Parathyroid adenoma (tissue), 2 donors: ENCODE results near the gene ADGRE3.
"Not testable (repeated sequence)": the region's sequence is repeated elsewhere in the genome, so short reads cannot be mapped to it uniquely, and the experiment has no call there.

Experiments used
- H2AFZ ChIP-seq: fragments of 300-600 bp; sonication (generic); one replicate; pipeline ENCODE4 v1.7.0; 2017; ENCODE audit warnings: antibody characterized with exemption, mild to moderate bottlenecking
- H3K27ac ChIP-seq: fragments of 300-600 bp; sonication (generic); one replicate; pipeline ENCODE4 v1.7.0; 2017
- H3K27me3 ChIP-seq: fragments of 300-600 bp; sonication (generic); one replicate; pipeline ENCODE4 v1.7.0; 2017; ENCODE audit warnings: low read length; ENCODE audit not compliant: control insufficient read depth, insufficient read depth
- H3K36me3 ChIP-seq: fragments of 300-600 bp; sonication (generic); one replicate; pipeline ENCODE4 v1.7.0; 2017; ENCODE audit warnings: low read length; ENCODE audit not compliant: control insufficient read depth, insufficient read depth
- H3K4me1 ChIP-seq: fragments of 300-600 bp; sonication (generic); one replicate; pipeline ENCODE4 v1.7.0; 2017; ENCODE audit warnings: control low read depth
- H3K4me2 ChIP-seq: fragments of 300-600 bp; sonication (generic); one replicate; pipeline ENCODE4 v1.7.0; 2017; ENCODE audit warnings: low read length
- H3K4me3 ChIP-seq: fragments of 300-600 bp; sonication (generic); one replicate; pipeline ENCODE4 v1.7.0; 2017; ENCODE audit warnings: low read depth, low read length
- H3K79me2 ChIP-seq: fragments of 300-600 bp; sonication (generic); one replicate; pipeline ENCODE4 v1.7.0; 2017; ENCODE audit warnings: control low read depth
- H3K9ac ChIP-seq: fragments of 300-600 bp; sonication (generic); one replicate; pipeline ENCODE4 v1.7.0; 2017; ENCODE audit warnings: mild to moderate bottlenecking
- H3K9me3 ChIP-seq: fragments of 300-600 bp; sonication (generic); one replicate; pipeline ENCODE4 v1.7.0; 2017; ENCODE audit warnings: low read length; ENCODE audit not compliant: control insufficient read depth
- CTCF ChIP-seq: fragments of 300-600 bp; sonication (generic); IDR thresholded peaks from one replicate; pipeline ENCODE4 v1.7.0; 2017; ENCODE audit warnings: antibody characterized with exemption, mild to moderate bottlenecking
- donor health status: primary hyperparathyroidism.

Gene ADGRE3

GRCh38 chr19:14599548-14600147 is 75.0 kb downstream of the ADGRE3 start:
- H3K27me3 ChIP-seq: no peaks in the 10 kb centered on the region
- H3K36me3 ChIP-seq: no peaks in the 10 kb centered on the region
- H3K9ac ChIP-seq: no peak overlapping the region
- no peak overlapping the region for H3K27ac ChIP-seq
- no peak overlapping the region for H3K4me3 ChIP-seq
- no peaks in the 10 kb centered on the region for H3K79me2 ChIP-seq
- TF ChIP-seq CTCF: no peak
- no peak overlapping the region for H2AFZ ChIP-seq
- no peaks in the 10 kb centered on the region for H3K4me1 ChIP-seq
- H3K4me2 ChIP-seq: no peak overlapping the region
- H3K9me3 ChIP-seq: no peaks in the 10 kb centered on the region

GRCh38 chr19:14595558-14595957 is 79.1 kb downstream of the ADGRE3 start:
- H3K4me1 ChIP-seq: no peaks in the 10 kb centered on the region
- H3K4me3 ChIP-seq: no peak overlapping the region
- H3K4me2 ChIP-seq: no peak overlapping the region
- no peak for TF ChIP-seq CTCF
- no peaks in the 10 kb centered on the region for H3K27me3 ChIP-seq
- no peaks in the 10 kb centered on the region for H3K79me2 ChIP-seq
- no peak overlapping the region for H2AFZ ChIP-seq
- H3K9ac ChIP-seq: no peak overlapping the region
- H3K9me3 ChIP-seq: no peaks in the 10 kb centered on the region
- no peak overlapping the region for H3K27ac ChIP-seq
- no peaks in the 10 kb centered on the region for H3K36me3 ChIP-seq

GRCh38 chr19:14589433-14589832 is 85.2 kb downstream of the ADGRE3 start:
- H3K79me2 ChIP-seq, H3K36me3 ChIP-seq, H3K27ac ChIP-seq, H2AFZ ChIP-seq, H3K9me3 ChIP-seq, H3K27me3 ChIP-seq, H3K4me2 ChIP-seq, H3K4me3 ChIP-seq, H3K9ac ChIP-seq, H3K4me1 ChIP-seq: not testable (repeated sequence)

GRCh38 chr19:14585187-14585586 is 89.5 kb downstream of the ADGRE3 start:
- not testable (repeated sequence) for H3K79me2 ChIP-seq, H3K4me3 ChIP-seq, H3K27ac ChIP-seq, H3K4me1 ChIP-seq, H2AFZ ChIP-seq, H3K9me3 ChIP-seq, H3K27me3 ChIP-seq, H3K9ac ChIP-seq, H3K4me2 ChIP-seq, H3K36me3 ChIP-seq

- H3K9ac ChIP-seq, H3K9me3 ChIP-seq, H3K4me3 ChIP-seq, H3K79me2 ChIP-seq, H2AFZ ChIP-seq, H3K27ac ChIP-seq, H3K4me2 ChIP-seq, H3K36me3 ChIP-seq, H3K4me1 ChIP-seq, H3K27me3 ChIP-seq: not testable (repeated sequence)
These were observed 90.3 kb downstream of the ADGRE3 start for GRCh38 chr19:14584372-14584771.

GRCh38 chr19:14582894-14583340 is 91.7 kb downstream of the ADGRE3 start, which contains the start of gene CLEC17A:
CLEC17A (plus strand) TSS chr19:14583084; CDS start chr19:14583161, 77 bp downstream.
- no peak for TF ChIP-seq CTCF
- Histone ChIP-seq H3K27me3 (no peaks in the 10 kb centered on the region), H3K4me3 (no peak within 1 kb of the TSS), H3K27ac (no peak within 1 kb of the TSS), H3K4me2 (no peak within 1 kb of the TSS), H3K9me3 (no peaks in the 10 kb centered on the region), H3K79me2 (no peaks in the 10 kb centered on the region), H2AFZ (no peak within 1 kb of the TSS), H3K9ac (no peak within 1 kb of the TSS), H3K4me1 (no peaks in the 10 kb centered on the region), H3K36me3 (no peaks in the 10 kb centered on the region)
